SK-N-SH (cell line): Measurements from ENCODE around the gene ARFRP1. TPM values are rescaled to one million over a fixed set of nuclear protein-coding genes. Genes with fewer than 3 reads are reported as not detected.

Experiments
- CTCF ChIA-PET: fragments of 300-600, 350-600 bp; formaldehyde crosslinking; extraction: SDS; loops from one replicate; lab custom pipeline; 2021; lab: Yijun Ruan, JAX
- POLR2A ChIA-PET: fragments of 350-600 bp; sonication (Branson Sonifier 250); formaldehyde crosslinking; extraction: SDS; loops from one replicate; lab custom pipeline; 2020; ENCODE audit warnings: antibody characterized with exemption, inconsistent platforms; lab: Yijun Ruan, JAX
- DNase-seq: peaks from one replicate; pipeline ENCODE4 v3.0.0; 2012
- H2AFZ ChIP-seq: fragments of 200-600 bp; sonication (generic); 2 replicates; pipeline ENCODE4 v1.8.1; 2016; ENCODE audit warnings: antibody characterized with exemption, mild to moderate bottlenecking, low read depth
- H3F3A ChIP-seq: fragments of 200-600 bp; sonication (generic); replicated peaks from 2 replicates; pipeline ENCODE3; 2016; ENCODE audit warnings: antibody characterized with exemption, mild to moderate bottlenecking; ENCODE audit not compliant: insufficient read depth
- H3K27ac ChIP-seq, 2 experiments: fragments of 200-500 bp in 1 of 2; fragments of 200-600 bp in 1 of 2; sonication (Bioruptor generic) in 1 of 2; sonication (generic), shearing (Covaris generic) in 1 of 2; 2 replicates each; pipeline versions ENCODE4 v1.5.1 to v1.6.1; 2014 to 2016; ENCODE audit warnings: low read depth in 2 of 2, inconsistent platforms in 1 of 2, low read length in 1 of 2, mild to moderate bottlenecking in 1 of 2, mixed read lengths in 1 of 2
- H3K27me3 ChIP-seq: fragments of 200-600 bp; sonication (generic), shearing (Covaris generic); 2 replicates; pipeline ENCODE4 v1.6.1; 2016; ENCODE audit warnings: mixed run types; ENCODE audit not compliant: insufficient read depth
- H3K36me3 ChIP-seq, 2 experiments: fragments of 200-500 bp in 1 of 2; fragments of 200-600 bp in 1 of 2; sonication (Bioruptor generic) in 1 of 2; sonication (generic) in 1 of 2; replicated peaks in 1 of 2; 2 replicates each; pipeline versions ENCODE3 to v1.5.1; 2014 to 2016; ENCODE audit warnings: low read length in 1 of 2, mild to moderate bottlenecking in 1 of 2; ENCODE audit not compliant: insufficient read depth in 2 of 2, control insufficient read depth in 1 of 2
- H3K4me1 ChIP-seq, 2 experiments: fragments of 200-500 bp in 1 of 2; fragments of 200-600 bp in 1 of 2; sonication (Bioruptor generic) in 1 of 2; sonication (generic), shearing (Covaris generic) in 1 of 2; 2 replicates each; pipeline versions ENCODE4 v1.5.1 to v1.6.1; 2014 to 2016; ENCODE audit warnings: low read depth in 1 of 2, low read length in 1 of 2, mixed run types in 1 of 2; ENCODE audit not compliant: insufficient read depth in 2 of 2, control insufficient read depth in 1 of 2
- H3K4me2 ChIP-seq: fragments of 200-600 bp; sonication (generic), shearing (Covaris generic); 2 replicates; pipeline ENCODE4 v1.6.1; 2017; ENCODE audit warnings: mixed run types
- H3K4me3 ChIP-seq, 2 experiments: fragments of 200-500 bp in 1 of 2; fragments of 200-600 bp in 1 of 2; sonication (Bioruptor generic) in 1 of 2; sonication (generic), shearing (Covaris generic) in 1 of 2; 2 replicates each; pipeline versions ENCODE4 v1.5.1 to v1.8.1; 2014 to 2016; ENCODE audit warnings: low read depth in 2 of 2, inconsistent platforms in 1 of 2, low read length in 1 of 2, mild to moderate bottlenecking in 1 of 2, mixed read lengths in 1 of 2, moderate library complexity in 1 of 2
- H3K79me2 ChIP-seq: fragments of 200-600 bp; sonication (generic); 2 replicates; pipeline ENCODE4 v1.8.1; 2017; ENCODE audit warnings: mild to moderate bottlenecking; ENCODE audit not compliant: insufficient read depth
- H3K9ac ChIP-seq: fragments of 200-600 bp; sonication (generic); 2 replicates; pipeline ENCODE4 v1.6.1; 2017; ENCODE audit warnings: mixed run types
- H3K9me2 ChIP-seq: fragments of 200-600 bp; sonication (generic); 2 replicates; pipeline ENCODE4 v1.6.1; 2017; ENCODE audit warnings: mixed run types
- H3K9me3 ChIP-seq: fragments of 200-600 bp; sonication (generic); 2 replicates; pipeline ENCODE4 v1.6.1; 2017; ENCODE audit warnings: mixed run types, mild to moderate bottlenecking, moderate library complexity
- H4K20me1 ChIP-seq: fragments of 200-600 bp; sonication (generic); 2 replicates; pipeline ENCODE4 v1.6.1; 2017; ENCODE audit warnings: mild to moderate bottlenecking, mixed run types; ENCODE audit not compliant: insufficient read depth
- CHD2 ChIP-seq: fragments of 150-350 bp; IDR thresholded peaks from 2 replicates; pipeline ENCODE4 v1.6.1; 2018; ENCODE audit warnings: low read length; ENCODE audit not compliant: partially characterized antibody
- FOSL2 ChIP-seq: IDR thresholded peaks from 2 replicates; pipeline ENCODE4 v1.4.0; 2012; ENCODE audit warnings: low read depth, mild to moderate bottlenecking, moderate library complexity, borderline replicate concordance
- FOXM1 ChIP-seq: IDR thresholded peaks from 2 replicates; pipeline ENCODE4 v1.4.0; 2012; ENCODE audit warnings: low read depth, mild to moderate bottlenecking
- JUND ChIP-seq: IDR thresholded peaks from 2 replicates; pipeline ENCODE4 v1.4.0; 2012
- MEF2A ChIP-seq: IDR thresholded peaks from 2 replicates; pipeline ENCODE4 v1.4.0; 2012; ENCODE audit warnings: low read depth, borderline replicate concordance
- MXI1 ChIP-seq: IDR thresholded peaks from 2 replicates; pipeline ENCODE4 v1.6.1; 2012; ENCODE audit warnings: mild to moderate bottlenecking, low read depth, low read length, improper control_type of control experiment
- NRF1 ChIP-seq: IDR thresholded peaks from 2 replicates; pipeline ENCODE4 v1.6.1; 2012; ENCODE audit warnings: low read depth, mild to moderate bottlenecking, low read length
- POLR2AphosphoS5 ChIP-seq: IDR thresholded peaks from 2 replicates; pipeline ENCODE4 v1.6.1; 2012; ENCODE audit warnings: low read depth, low read length
- RAD21 ChIP-seq: IDR thresholded peaks from 2 replicates; pipeline ENCODE4 v1.6.1; 2012; ENCODE audit warnings: mild to moderate bottlenecking, low read length
- RXRA ChIP-seq: IDR thresholded peaks from 2 replicates; pipeline ENCODE4 v1.4.0; 2012; ENCODE audit warnings: low read depth, mild to moderate bottlenecking, borderline replicate concordance
- SIN3A ChIP-seq: IDR thresholded peaks from 2 replicates; pipeline ENCODE4 v1.6.1; 2012; ENCODE audit warnings: low read depth, mild to moderate bottlenecking, low read length, moderate library complexity, borderline replicate concordance
- TCF12 ChIP-seq: IDR thresholded peaks from 2 replicates; pipeline ENCODE4 v1.4.0; 2012
- WGBS: methylation state at CpG from one replicate; pipeline ENCODE4 v1.1.6; 2017; ENCODE audit warnings: low lambda C conversion rate; 5-methylcytosine and 5-hydroxymethylcytosine counted together
- polyA plus RNA-seq, 3 experiments: library from polyadenylated mRNA; depleted of rRNA; stranded (reverse); fragments of >200 nt; gene quantifications; 2 replicates each; pipeline ENCODE4 v1.2.3, GENCODE V29; 2012
- TF ChIP-seq, protein P1 (sequence below): IDR thresholded peaks from 2 replicates; pipeline ENCODE4 v1.4.0; 2012; ENCODE audit warnings: low read depth, borderline replicate concordance
- TF ChIP-seq, protein P2 (sequence below): IDR thresholded peaks from 2 replicates; pipeline ENCODE4 v1.4.0; 2012; ENCODE audit warnings: low read depth
- TF ChIP-seq, protein P3 (sequence below): fragments of 150-350 bp; IDR thresholded peaks from 2 replicates; pipeline ENCODE4 v1.6.1; 2017; ENCODE audit warnings: antibody characterized with exemption, low read length, low read depth, borderline replicate concordance

Gene ARFRP1
- polyA plus RNA-seq, 1 of the 3 experiments (the other 2 are of a cell fraction) = 72.8 TPM

DNA sequence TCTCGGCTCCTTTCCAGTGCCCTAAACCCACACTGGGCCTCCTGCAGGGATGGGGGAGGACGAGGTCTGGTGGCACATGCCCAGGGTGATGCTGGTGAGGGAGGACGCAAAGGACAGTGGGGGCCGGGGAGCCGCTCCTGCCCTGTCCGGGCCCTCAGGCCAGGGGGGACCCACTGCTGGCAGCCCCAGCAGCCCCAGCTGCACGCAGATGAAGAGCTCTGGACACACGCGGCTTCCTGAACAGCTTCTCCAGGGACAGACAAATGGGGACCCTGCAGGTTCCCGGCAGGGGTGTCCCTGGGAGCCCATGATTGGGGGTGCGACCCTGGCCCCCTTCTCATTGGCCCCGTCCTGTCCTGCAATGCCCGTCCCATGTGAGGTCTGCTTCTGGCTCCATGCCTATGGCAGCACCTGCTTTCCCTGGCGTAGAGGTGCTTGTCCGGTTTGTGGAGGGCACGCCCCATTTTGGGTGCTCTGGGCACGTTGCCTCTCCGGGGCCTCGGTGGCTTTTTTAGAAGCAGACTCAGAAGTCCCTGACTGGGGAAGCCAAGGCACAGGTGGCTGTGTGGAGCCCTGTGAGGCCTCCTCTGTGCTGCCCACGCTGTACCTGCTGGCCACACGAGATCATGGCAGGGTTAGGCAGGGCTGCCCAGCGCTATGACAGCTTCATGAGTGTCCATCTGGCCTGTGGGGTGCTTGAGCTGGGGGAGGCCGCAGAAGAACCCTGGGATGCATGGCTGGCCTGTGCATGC is 26.7 kb downstream of the ARFRP1 start (continued):
- TF ChIP-seq NRF1 (no peak), FOSL2 (no peak), MEF2A (no peak), JUND (no peak), POLR2AphosphoS5 (no peak)

DNA sequence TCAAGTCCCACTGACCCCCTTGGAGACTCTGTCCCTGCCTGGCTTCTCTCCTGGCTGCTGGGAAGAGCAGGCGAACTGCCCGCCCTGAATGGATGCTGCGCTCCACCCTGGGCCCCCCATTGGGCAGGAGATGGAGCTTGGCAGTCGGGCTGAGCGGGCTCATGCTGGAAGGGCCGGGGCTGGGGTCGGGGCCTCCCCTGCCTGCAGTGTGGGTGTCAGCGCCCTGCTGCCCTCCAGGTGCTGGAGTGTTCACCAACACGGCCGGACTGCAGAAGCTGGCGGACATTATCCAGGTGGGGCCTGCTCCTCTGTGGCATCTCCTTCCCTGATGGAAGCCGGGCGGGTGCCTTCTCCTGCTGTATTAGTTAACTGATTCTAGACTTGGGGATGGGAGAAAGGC is 27.3 kb downstream of the ARFRP1 start:
- Histone ChIP-seq H3K4me2 (no peak overlapping the region), H3K27ac (no peak overlapping the region), H3K4me3 (no peak overlapping the region), H3K79me2 (no peaks in the 10 kb centered on the region), H3K9me2 (no peaks in the 10 kb centered on the region), H3K4me1 (peaks cover 0 to 16% of the 10 kb centered on the region in 2 experiments; a peak in 3 of 4 replicates), H2AFZ (no peak overlapping the region), H3K36me3 (peaks cover 5 to 6% of the 10 kb centered on the region in 2 experiments), H4K20me1 (no peaks in the 10 kb centered on the region), H3K9me3 (no peaks in the 10 kb centered on the region), H3K9ac (no peak overlapping the region), H3K27me3 (no peaks in the 10 kb centered on the region), H3F3A (peaks cover 12% of the 10 kb centered on the region)
- POLR2A ChIA-PET = no interaction called here
- DNase-seq = no peak
- TF ChIP-seq FOSL2 (no peak), JUND (no peak), TCF12 (no peak), FOXM1 (no peak), SIN3A (no peak), RAD21 (no peak)
- TF ChIP-seq, protein P1, sequence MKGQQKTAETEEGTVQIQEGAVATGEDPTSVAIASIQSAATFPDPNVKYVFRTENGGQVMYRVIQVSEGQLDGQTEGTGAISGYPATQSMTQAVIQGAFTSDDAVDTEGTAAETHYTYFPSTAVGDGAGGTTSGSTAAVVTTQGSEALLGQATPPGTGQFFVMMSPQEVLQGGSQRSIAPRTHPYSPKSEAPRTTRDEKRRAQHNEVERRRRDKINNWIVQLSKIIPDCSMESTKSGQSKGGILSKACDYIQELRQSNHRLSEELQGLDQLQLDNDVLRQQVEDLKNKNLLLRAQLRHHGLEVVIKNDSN = no peak
- TF ChIP-seq, protein P2, sequence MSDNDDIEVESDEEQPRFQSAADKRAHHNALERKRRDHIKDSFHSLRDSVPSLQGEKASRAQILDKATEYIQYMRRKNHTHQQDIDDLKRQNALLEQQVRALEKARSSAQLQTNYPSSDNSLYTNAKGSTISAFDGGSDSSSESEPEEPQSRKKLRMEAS = no peak
- CTCF ChIA-PET = no interaction called here
- WGBS = 86% methylated on average over 2 of the region's 13 CpGs

DNA sequence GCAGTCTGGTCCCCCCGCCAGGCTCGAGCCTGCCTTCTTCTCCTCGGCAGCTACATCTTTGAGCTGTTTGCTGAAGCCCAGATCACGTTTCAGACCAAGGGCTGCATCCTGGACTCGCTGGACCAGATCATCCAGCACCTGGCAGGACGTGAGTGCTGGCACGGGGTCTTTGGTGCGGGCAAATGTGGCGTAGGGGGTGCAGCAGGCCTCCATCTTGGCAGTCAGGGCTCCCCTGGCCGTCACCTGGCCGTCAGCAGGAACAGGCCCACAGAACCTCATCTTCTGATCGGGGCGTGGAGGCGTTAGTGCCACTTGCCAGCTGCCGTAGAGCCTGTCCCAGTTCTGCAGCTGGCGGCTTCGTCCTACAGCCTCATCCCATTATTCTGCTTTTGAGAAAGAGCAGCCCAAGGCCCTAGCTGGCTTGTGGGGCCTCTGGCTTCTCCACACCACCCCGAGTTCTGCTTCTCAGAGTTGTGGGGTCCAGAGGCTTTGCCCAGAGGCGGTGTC is 27.9 kb downstream of the ARFRP1 start:
- Histone ChIP-seq H3K36me3 (peaks cover 5 to 6% of the 10 kb centered on the region in 2 experiments), H3K79me2 (no peaks in the 10 kb centered on the region), H3K4me2 (no peak overlapping the region), H3K9me3 (no peaks in the 10 kb centered on the region), H4K20me1 (no peaks in the 10 kb centered on the region), H3K27me3 (no peaks in the 10 kb centered on the region), H3K9ac (no peak overlapping the region), H3F3A (peaks cover 12% of the 10 kb centered on the region)
- WGBS = 93% methylated on average over 11 of the region's 19 CpGs
- DNase-seq = no peak
- ChIA-PET CTCF (no interaction called here), POLR2A (no interaction called here)
- TF ChIP-seq RXRA = no peak
- TF ChIP-seq CHD2 = no peak
- no peak for TF ChIP-seq MXI1
- TF ChIP-seq, protein P3, sequence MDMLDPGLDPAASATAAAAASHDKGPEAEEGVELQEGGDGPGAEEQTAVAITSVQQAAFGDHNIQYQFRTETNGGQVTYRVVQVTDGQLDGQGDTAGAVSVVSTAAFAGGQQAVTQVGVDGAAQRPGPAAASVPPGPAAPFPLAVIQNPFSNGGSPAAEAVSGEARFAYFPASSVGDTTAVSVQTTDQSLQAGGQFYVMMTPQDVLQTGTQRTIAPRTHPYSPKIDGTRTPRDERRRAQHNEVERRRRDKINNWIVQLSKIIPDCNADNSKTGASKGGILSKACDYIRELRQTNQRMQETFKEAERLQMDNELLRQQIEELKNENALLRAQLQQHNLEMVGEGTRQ = no peak
- TF ChIP-seq, all 33 proteins: peak for 0
- H3K4me3 ChIP-seq = no peak overlapping the region
- H2AFZ ChIP-seq = no peak overlapping the region
- H3K4me1 ChIP-seq = peaks cover 0 to 16% of the 10 kb centered on the region in 2 experiments; a peak in 3 of 4 replicates
- H3K27ac ChIP-seq = no peak overlapping the region
- H3K9me2 ChIP-seq = no peaks in the 10 kb centered on the region
